ENCODE results near the gene TMEM185B. TPM values are rescaled to one million over a fixed set of nuclear protein-coding genes. Genes with fewer than 3 reads are reported as not detected.

The TMEM185B gene
- total and polyA plus RNA-seq, 2 of the 4 experiments (the other 2 are of a cell fraction) = 17.7 to 26.1 TPM

DNA sequence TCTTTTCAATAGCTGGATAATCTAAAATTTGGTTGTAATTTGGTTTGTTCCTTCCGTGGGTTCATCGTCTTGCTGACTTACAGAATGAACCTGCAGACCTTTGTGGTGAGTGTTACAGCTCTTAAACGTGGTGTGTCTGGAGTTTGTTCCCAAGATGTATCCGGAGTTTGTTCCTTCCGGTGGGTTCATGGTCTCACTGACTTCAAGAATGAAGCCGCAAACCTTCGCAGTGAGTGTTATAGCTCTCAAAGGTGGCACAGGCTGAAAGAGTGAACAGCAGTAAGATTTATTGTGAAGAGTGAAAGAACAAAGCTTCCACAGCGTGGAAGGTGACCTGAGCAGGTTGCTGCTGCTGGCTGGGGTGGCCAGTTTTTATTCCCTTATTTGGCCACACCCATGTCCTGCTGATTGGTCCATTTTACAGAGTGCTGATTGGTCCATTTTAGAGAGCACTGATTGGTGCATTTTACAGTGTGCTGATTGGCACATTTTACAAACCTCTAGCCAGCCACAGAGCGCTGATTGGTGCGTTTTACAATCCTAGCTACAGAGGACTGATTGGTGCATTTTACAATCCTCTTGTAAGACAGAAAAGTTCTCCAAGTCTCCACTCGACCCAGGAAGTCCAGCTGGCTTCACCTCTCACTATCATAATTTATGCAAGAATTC, 46.0 kb upstream of the TMEM185B start:
- DNase-seq (no peak), ATAC-seq (ENCODE audit: low read depth) (no peak)
- Histone ChIP-seq H4K20me1 (ENCODE audit: insufficient read depth, low read length) (peaks cover 39% of the 10 kb centered on the region), H3K4me2 (ENCODE audit: low read depth, low read length) (no peak overlapping the region), H3K4me1 (ENCODE audit: control insufficient read depth, insufficient read depth, low read length) (0 out of 2 replicates have a peak, but pooled peaks cover 2% of the 10 kb centered on the region), H3K18ac (ENCODE audit: low read depth, low read length) (no peak overlapping the region), H3K9me1 (ENCODE audit: insufficient read depth, low read length) (no peaks in the 10 kb centered on the region), H4K5ac (ENCODE audit: low read depth, low read length) (no peak overlapping the region), H3K56ac (ENCODE audit: extremely low read depth, insufficient read depth, low read length) (no peak overlapping the region), H3K4me3 (ENCODE audit: insufficient read depth, low read depth, low read length) (no peak overlapping the region), H2AK9ac (replicated peaks; ENCODE audit: low read depth, low read length, poor library complexity) (no peak overlapping the region), H4K8ac (ENCODE audit: low read depth in 2 of 2, low read length in 2 of 2) (no peak overlapping the region), H3K14ac (replicated peaks; ENCODE audit: low read depth, low read length) (no peak overlapping the region), H3K9ac (ENCODE audit: low read depth, low read length) (no peak overlapping the region), H2BK20ac (ENCODE audit: low read depth, low read length) (no peak overlapping the region), H4K91ac (ENCODE audit: insufficient read depth, low read depth, low read length) (no peak overlapping the region), H3K4ac (ENCODE audit: low read depth, low read length) (no peak overlapping the region), H3K27me3 (ENCODE audit: control insufficient read depth, insufficient read depth, low read length) (no peaks in the 10 kb centered on the region), H2BK120ac (ENCODE audit: low read depth, low read length) (no peak overlapping the region), H2AK5ac (ENCODE audit: low read depth, low read length) (no peak overlapping the region), H3K23ac (ENCODE audit: low read depth, low read length) (no peak overlapping the region), H3K9me3 (ENCODE audit: control insufficient read depth, insufficient read depth, low read length) (peaks cover 4% of the 10 kb centered on the region; the same call in 1 of the 2 replicates), H2BK15ac (ENCODE audit: low read depth, low read length) (no peak overlapping the region), H2AFZ (replicated peaks; ENCODE audit: low read length, poor library complexity) (no peak overlapping the region), H2BK5ac (ENCODE audit: low read depth, low read length, poor library complexity, severe bottlenecking) (no peak overlapping the region), H3K27ac (ENCODE audit: insufficient read depth, low read length) (no peak overlapping the region), H3K36me3 (ENCODE audit: control insufficient read depth, insufficient read depth, low read length) (peaks cover 4% of the 10 kb centered on the region; the same call in 1 of the 2 replicates), H3K79me1 (ENCODE audit: low read depth in 1 of 2, low read length in 2 of 2) (peaks cover 56 to 82% of the 10 kb centered on the region in 2 experiments)
- intact Hi-C loops (cut with micrococcal nuclease) = no loop called here
- ChIA-PET POLR2A (ENCODE audit: unreplicated experiment) (no interaction called here), CTCF (interaction anchor here (1.1 to 1.4 kb wide), 2 partner anchors 14 to 44 kb away, joined by 3 to 4 read pairs; no protein-coding TSS in a partner anchor)
- dilution Hi-C loops (cut with HindIII; ENCODE audit: low sequenced_read_pairs, unreplicated experiment) = no loop called here
- in situ Hi-C loops (cut with MboI; ENCODE audit: low sequenced_read_pairs) = no loop called here
- WGBS, 2 experiments (ENCODE audit: extremely low coverage in 2 of 2, insufficient read length in 1 of 2) = 98% methylated on average over 5 of the region's 11 CpGs; no CpG with 5 or more reads in 1 of the 2 experiments
- BruUV-seq (replicated peaks) = no TSS peak
- no peak for TF ChIP-seq BHLHE40 (IDR thresholded peaks at IDR 0.05; ENCODE audit: low read depth, low read length)
- TF ChIP-seq CHD1 (IDR thresholded peaks at IDR 0.05; ENCODE audit: low read depth, low read length) = no peak
- TF ChIP-seq CEBPB (IDR thresholded peaks at IDR 0.05; ENCODE audit: low read depth, low read length) = no peak
- no peak for TF ChIP-seq RFX5 (IDR thresholded peaks at IDR 0.05; ENCODE audit: low read depth, low read length)
- TF ChIP-seq MAZ (IDR thresholded peaks at IDR 0.05; ENCODE audit: borderline replicate concordance, low read depth, low read length) = no peak
- no peak for TF ChIP-seq RCOR1 (IDR thresholded peaks at IDR 0.05; ENCODE audit: insufficient replicate concordance, low read length)
- TF ChIP-seq MXI1 (IDR thresholded peaks at IDR 0.05; ENCODE audit: borderline replicate concordance, low read depth, low read length) = no peak

Data from IMR-90 (cell line).